Mononuclear cell (primary cell): ENCODE data around the gene ARHGEF26. TPM values are rescaled to one million over a fixed set of nuclear protein-coding genes. Genes with fewer than 3 reads are reported as not detected.

ENCODE experiments used
- H3K27me3 ChIP-seq: 2 replicates; pipeline ENCODE4 v1.6.0; 2011; ENCODE audit warnings: low read length, control low read depth; ENCODE audit not compliant: insufficient read depth
- H3K4me1 ChIP-seq: 2 replicates; pipeline ENCODE4 v1.5.1; 2011; ENCODE audit warnings: mild to moderate bottlenecking, low read length, control low read depth; ENCODE audit not compliant: insufficient read depth
- H3K4me3 ChIP-seq: 2 replicates; pipeline ENCODE4 v1.5.1; 2011; ENCODE audit warnings: mild to moderate bottlenecking, low read length, moderate library complexity
- H3K9me3 ChIP-seq: 2 replicates; pipeline ENCODE4 v1.5.1; 2011; ENCODE audit warnings: low read depth, mild to moderate bottlenecking, control low read depth, low read length
- total RNA-seq: library from RNA; depleted of rRNA; stranded (reverse); fragments of >200 nt; gene quantifications from one replicate; pipeline ENCODE4 v1.2.3, GENCODE V29; 2012

ARHGEF26 gene
- total RNA-seq, 1 donor: 0.21 TPM

- H3K4me1 ChIP-seq: no peaks in the 10 kb centered on the region
- H3K4me3 ChIP-seq: no peak overlapping the region
- H3K9me3 ChIP-seq: no peaks in the 10 kb centered on the region
- H3K27me3 ChIP-seq: no peaks in the 10 kb centered on the region
Measured at GRCh38 chr3:154101250-154101649, 19.9 kb upstream of the ARHGEF26 start.

- no peak overlapping the region for H3K4me3 ChIP-seq
- no peaks in the 10 kb centered on the region for H3K9me3 ChIP-seq
- H3K4me1 ChIP-seq: no peaks in the 10 kb centered on the region
- no peaks in the 10 kb centered on the region for H3K27me3 ChIP-seq
Measured at GRCh38 chr3:154102225-154102624, 19.0 kb upstream of the ARHGEF26 start.

DNA sequence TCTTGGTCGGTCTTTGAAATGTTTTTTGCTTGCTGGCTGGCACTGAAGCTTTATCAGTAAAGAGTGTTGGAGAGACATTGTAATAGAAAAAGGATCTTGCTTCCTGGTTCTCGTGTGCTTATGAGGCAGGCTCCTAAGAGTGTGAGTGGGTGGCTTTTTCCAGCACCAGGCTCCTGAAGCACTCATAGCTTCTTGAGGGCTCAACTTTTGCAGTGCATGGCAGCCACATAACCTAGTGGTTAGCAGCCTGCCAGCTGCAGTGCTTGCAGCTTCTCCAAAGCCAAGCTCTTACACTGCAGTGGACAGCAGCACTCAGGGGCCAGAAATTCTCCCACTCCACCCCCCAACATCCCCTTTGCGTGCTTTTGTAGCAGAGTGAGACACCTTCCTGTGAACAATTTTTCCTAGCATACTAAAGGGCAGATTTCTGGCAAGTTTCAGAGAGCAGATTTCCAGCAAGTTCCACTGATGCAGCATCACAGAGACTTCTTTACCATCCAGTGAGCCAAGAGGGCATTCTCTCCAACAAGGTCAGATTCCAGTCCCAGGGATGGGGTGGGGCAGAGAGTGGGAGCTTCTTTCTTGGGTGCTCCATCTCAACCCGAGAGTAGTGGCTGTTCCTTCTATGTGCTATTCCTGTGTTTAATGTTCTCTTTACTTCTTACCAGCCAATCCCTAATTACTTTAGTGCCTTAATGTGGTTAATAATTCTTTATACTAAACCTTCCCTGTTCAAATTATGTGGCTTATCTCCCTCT lies 15.8 kb upstream of the ARHGEF26 start:
- Histone ChIP-seq H3K4me3 (no peak overlapping the region), H3K9me3 (no peaks in the 10 kb centered on the region), H3K4me1 (no peaks in the 10 kb centered on the region), H3K27me3 (no peaks in the 10 kb centered on the region)

DNA sequence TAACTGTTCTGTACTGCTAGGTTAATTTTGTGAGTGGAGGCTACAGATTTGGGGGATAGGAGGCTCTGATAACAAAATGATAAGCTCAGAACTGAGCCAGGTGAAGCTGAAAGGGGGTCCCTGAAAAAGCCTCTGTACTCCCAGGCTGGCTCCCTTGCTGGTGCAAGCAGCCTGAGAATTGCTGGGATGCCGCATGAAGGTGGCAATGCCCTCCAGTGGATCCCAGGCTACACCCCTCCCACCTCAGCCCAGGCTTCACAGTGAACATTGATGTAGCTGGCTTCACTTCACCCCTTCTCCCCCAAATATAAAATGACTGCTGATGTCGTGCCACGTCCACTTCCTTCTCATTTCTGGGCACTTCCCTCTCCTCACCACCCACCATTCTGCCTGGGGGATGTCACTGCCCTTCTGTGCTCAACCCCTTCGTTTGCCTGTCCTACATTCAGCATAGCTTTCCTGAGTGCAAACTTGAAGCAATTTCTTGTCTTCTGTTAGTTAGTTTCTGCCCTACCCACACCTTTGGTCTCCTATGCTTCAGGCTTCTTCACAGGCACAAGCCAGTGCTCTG lies 9.7 kb upstream of the ARHGEF26 start:
- Histone ChIP-seq H3K27me3 (no peaks in the 10 kb centered on the region), H3K4me3 (no peak overlapping the region), H3K9me3 (no peaks in the 10 kb centered on the region), H3K4me1 (no peaks in the 10 kb centered on the region)

DNA sequence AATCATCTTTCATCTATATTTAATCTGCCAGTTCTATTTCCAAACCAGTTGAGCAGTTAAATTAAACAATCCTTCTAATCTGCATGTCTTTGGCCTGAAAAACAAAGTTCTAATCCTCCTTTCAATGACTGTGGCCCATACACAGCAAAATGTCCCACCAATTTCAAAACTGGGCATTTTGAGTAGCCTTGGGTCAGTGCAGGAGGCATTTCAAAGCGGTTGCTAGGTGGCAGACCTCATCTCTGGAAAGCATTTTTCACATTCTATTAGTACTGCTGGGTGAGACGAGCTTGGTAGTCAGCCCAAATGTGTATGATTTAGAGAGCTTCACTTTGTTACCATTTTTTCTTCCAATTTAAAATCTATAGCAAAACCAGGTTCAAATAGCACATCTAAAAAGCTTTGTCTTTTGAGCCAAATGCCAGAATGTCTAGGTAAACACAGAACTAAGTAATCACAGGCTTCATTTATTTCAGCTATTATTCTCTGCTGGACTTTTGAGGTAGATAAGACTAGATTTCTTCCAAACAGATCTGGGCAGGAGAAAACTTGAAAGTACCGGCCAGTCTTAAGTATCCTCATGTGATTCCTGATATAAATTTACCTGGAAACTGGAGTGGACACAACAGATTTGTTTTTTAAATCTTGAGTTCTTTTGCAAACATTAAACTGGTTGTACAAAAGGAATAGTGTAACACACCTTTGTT lies 8.9 kb upstream of the ARHGEF26 start:
- H3K4me3 ChIP-seq: no peak overlapping the region
- no peaks in the 10 kb centered on the region for H3K9me3 ChIP-seq
- H3K4me1 ChIP-seq: no peaks in the 10 kb centered on the region
- no peaks in the 10 kb centered on the region for H3K27me3 ChIP-seq

GRCh38 chr3:154113609-154114008 lies 7.6 kb upstream of the ARHGEF26 start:
- H3K4me1 ChIP-seq: no peaks in the 10 kb centered on the region
- H3K27me3 ChIP-seq: no peaks in the 10 kb centered on the region
- no peaks in the 10 kb centered on the region for H3K9me3 ChIP-seq
- no peak overlapping the region for H3K4me3 ChIP-seq

GRCh38 chr3:154115332-154115731 lies 5.9 kb upstream of the ARHGEF26 start:
- H3K9me3 ChIP-seq: no peaks in the 10 kb centered on the region
- no peaks in the 10 kb centered on the region for H3K4me1 ChIP-seq
- H3K4me3 ChIP-seq: no peak overlapping the region
- peaks cover 12% of the 10 kb centered on the region for H3K27me3 ChIP-seq

DNA sequence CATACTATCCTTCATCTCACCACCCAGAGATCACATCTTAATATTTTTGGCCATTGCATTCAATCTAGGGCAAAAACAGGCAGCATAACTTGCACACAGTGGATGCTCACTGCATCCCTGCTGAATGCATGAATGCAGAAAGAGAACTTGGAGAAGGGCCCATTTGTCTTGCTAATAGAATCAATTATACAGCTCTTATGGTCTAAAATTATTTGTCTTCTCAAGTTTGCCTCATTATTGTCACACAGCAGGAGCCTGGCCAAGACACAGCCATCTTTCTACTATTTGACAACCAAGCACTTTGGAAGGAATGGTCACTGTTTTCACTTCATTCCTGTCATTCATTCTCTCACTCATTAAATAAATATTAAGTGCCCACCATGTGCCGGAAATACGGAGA lies 1.2 kb upstream of the ARHGEF26 start:
- Histone ChIP-seq H3K27me3 (peaks cover 53% of the 10 kb centered on the region), H3K4me3 (no peak overlapping the region), H3K4me1 (peaks cover 20% of the 10 kb centered on the region), H3K9me3 (no peaks in the 10 kb centered on the region)

DNA sequence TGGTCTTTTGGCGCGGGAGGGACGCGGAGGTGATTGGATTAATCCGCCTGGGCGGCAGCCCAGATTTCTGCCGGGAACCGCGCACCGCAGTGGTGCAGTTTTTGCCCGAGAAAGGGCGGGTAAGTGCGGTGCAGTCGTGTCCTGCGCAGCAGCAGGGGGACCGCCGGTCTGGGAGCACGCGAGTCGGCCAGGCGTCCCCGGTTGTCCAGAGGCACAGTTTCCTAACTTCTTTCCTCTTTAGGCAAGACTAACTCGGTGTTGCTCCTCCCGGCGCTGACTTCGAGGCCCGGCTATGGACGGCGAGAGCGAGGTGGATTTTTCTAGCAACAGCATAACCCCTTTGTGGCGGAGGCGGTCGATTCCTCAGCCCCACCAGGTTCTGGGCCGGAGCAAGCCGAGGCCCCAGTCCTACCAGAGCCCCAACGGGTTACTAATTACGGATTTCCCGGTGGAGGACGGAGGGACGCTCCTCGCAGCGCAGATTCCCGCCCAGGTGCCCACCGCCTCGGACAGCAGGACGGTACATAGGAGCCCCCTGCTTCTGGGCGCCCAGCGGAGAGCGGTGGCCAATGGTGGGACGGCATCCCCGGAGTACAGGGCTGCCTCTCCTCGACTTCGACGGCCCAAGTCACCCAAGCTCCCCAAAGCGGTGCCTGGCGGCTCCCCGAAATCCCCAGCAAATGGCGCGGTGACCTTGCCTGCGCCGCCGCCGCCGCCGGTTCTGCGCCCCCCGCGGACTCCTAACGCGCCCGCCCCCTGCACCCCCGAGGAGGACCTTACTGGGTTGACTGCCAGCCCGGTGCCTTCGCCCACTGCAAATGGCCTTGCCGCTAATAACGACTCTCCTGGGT lies 736 bp downstream of the ARHGEF26 start:
- Histone ChIP-seq H3K9me3 (no peaks in the 10 kb centered on the region), H3K4me3 (peak overlapping the region; percentile 42), H3K27me3 (peaks cover 59% of the 10 kb centered on the region), H3K4me1 (peaks cover 20% of the 10 kb centered on the region)

GRCh38 chr3:154122552-154122911 lies 1.3 kb downstream of the ARHGEF26 start:
- H3K9me3 ChIP-seq: no peaks in the 10 kb centered on the region
- no peak overlapping the region for H3K4me3 ChIP-seq
- peaks cover 59% of the 10 kb centered on the region for H3K27me3 ChIP-seq
- H3K4me1 ChIP-seq: peaks cover 20% of the 10 kb centered on the region

DNA sequence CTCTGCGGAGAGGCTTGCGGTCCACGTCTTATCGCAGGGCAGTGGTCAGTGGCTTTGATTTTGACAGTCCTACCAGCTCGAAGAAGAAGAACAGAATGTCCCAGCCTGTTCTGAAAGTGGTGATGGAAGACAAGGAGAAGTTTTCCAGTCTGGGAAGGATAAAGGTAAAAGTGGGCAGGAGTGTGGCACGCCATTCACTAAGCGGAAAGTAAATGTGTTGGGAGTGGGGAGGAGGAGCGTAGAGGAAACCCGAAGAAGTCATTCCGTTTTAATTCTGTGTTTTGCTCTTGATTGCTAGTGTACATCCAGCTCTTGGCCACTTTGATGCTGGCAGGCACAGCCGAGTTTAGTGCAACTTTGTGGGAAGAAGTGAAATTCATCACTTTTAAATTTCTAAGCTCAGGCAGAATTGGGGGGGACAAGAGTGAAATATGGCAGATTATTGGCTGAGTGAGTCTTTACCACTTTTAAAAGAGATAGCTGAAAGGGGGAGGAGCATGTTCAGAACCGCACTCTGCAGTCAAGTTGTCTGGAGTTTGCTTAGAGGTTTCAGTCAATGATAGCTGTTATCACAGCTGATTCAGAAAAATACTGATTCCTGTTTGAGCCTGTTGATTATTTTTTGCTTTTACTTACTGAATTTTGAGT lies 1.8 kb downstream of the ARHGEF26 start:
- peaks cover 59% of the 10 kb centered on the region for H3K27me3 ChIP-seq
- no peak overlapping the region for H3K4me3 ChIP-seq

GRCh38 chr3:154123906-154124305 lies 2.7 kb downstream of the ARHGEF26 start:
- H3K9me3 ChIP-seq: no peaks in the 10 kb centered on the region
- no peak overlapping the region for H3K4me3 ChIP-seq
- H3K4me1 ChIP-seq: peaks cover 20% of the 10 kb centered on the region
- H3K27me3 ChIP-seq: peaks cover 58% of the 10 kb centered on the region

More for the DNA sequence above, 1.8 kb downstream of the ARHGEF26 start:
- H3K9me3 ChIP-seq: no peaks in the 10 kb centered on the region
- H3K4me1 ChIP-seq: peaks cover 20% of the 10 kb centered on the region

GRCh38 chr3:154125378-154126030 lies 4.3 kb downstream of the ARHGEF26 start:
- H3K9me3 ChIP-seq: no peaks in the 10 kb centered on the region
- peaks cover 45% of the 10 kb centered on the region for H3K27me3 ChIP-seq
- H3K4me3 ChIP-seq: no peak overlapping the region
- H3K4me1 ChIP-seq: peaks cover 20% of the 10 kb centered on the region

- no peaks in the 10 kb centered on the region for H3K9me3 ChIP-seq
- peaks cover 36% of the 10 kb centered on the region for H3K27me3 ChIP-seq
- H3K4me3 ChIP-seq: no peak overlapping the region
Measured at GRCh38 chr3:154126651-154127050, 5.5 kb downstream of the ARHGEF26 start.

More at GRCh38 chr3:154126651-154127050, 5.5 kb downstream of the ARHGEF26 start:
- H3K4me1 ChIP-seq: peaks cover 15% of the 10 kb centered on the region
